WTC11 (cell line): ENCODE data around the gene SRRM3. TPM values are rescaled to one million over a fixed set of nuclear protein-coding genes. Genes with fewer than 3 reads are reported as not detected.
A peak's percentile ranks its signal among the peaks of the same experiment; 100 is the strongest.

Experiments
- AR ChIP-seq: fragments of 250-450 bp; sonication (Bioruptor Pico); IDR thresholded peaks from 2 replicates; pipeline ENCODE4 v1.9.0; 2021; ENCODE audit warnings: mild to moderate bottlenecking
- ARID4B ChIP-seq: sonication (generic); formaldehyde crosslinking; IDR thresholded peaks from 2 replicates; pipeline ENCODE4 v1.8.0; 2023; ENCODE audit warnings: missing genetic modification reagents, mild to moderate bottlenecking, borderline replicate concordance
- CDX4 ChIP-seq: fragments of 250-450 bp; sonication (Bioruptor Pico); IDR thresholded peaks from 2 replicates; pipeline ENCODE4 v1.9.0; 2021; ENCODE audit warnings: moderate library complexity, mild to moderate bottlenecking, inconsistent platforms, borderline replicate concordance
- CREB1 ChIP-seq: sonication (generic); formaldehyde crosslinking; IDR thresholded peaks from 2 replicates; pipeline ENCODE4 v1.8.0; 2023; ENCODE audit warnings: mild to moderate bottlenecking, missing genetic modification reagents
- ELF4 ChIP-seq: sonication (generic); formaldehyde crosslinking; IDR thresholded peaks from 2 replicates; pipeline ENCODE4 v1.8.1; 2022; ENCODE audit warnings: low read depth, mild to moderate bottlenecking, moderate library complexity, missing genetic modification reagents
- EMX1 ChIP-seq: fragments of 250-450 bp; sonication (Bioruptor Pico); IDR thresholded peaks from 2 replicates; pipeline ENCODE4 v1.8.0; 2021; ENCODE audit warnings: mild to moderate bottlenecking
- ESRRA ChIP-seq: sonication (generic); formaldehyde crosslinking; IDR thresholded peaks from 2 replicates; pipeline ENCODE4 v1.8.1; 2022; ENCODE audit warnings: mild to moderate bottlenecking, missing genetic modification reagents, borderline replicate concordance
- ETV6 ChIP-seq: sonication (generic); formaldehyde crosslinking; IDR thresholded peaks from 2 replicates; pipeline ENCODE4 v1.8.1; 2022; ENCODE audit warnings: mild to moderate bottlenecking, missing genetic modification reagents
- GABPB1 ChIP-seq: sonication (generic); formaldehyde crosslinking; IDR thresholded peaks from 2 replicates; pipeline ENCODE4 v1.8.1; 2023; ENCODE audit warnings: mild to moderate bottlenecking, missing genetic modification reagents
- GTF2I ChIP-seq: fragments of 250-450 bp; sonication (Bioruptor Pico); conservative IDR thresholded peaks from 2 replicates; pipeline ENCODE4 v1.4.0; 2021; ENCODE audit warnings: mild to moderate bottlenecking
- PREB ChIP-seq: sonication (generic); formaldehyde crosslinking; IDR thresholded peaks from 2 replicates; pipeline ENCODE4 v1.8.1; 2022; ENCODE audit warnings: mild to moderate bottlenecking, missing genetic modification reagents, moderate library complexity, borderline replicate concordance
- PRRX2 ChIP-seq: fragments of 250-450 bp; sonication (Bioruptor Pico); IDR thresholded peaks from 2 replicates; pipeline ENCODE4 v1.8.0; 2021; ENCODE audit warnings: mild to moderate bottlenecking
- SOX15 ChIP-seq: fragments of 250-450 bp; sonication (Bioruptor Pico); IDR thresholded peaks from 2 replicates; pipeline ENCODE4 v1.9.0; 2021; ENCODE audit warnings: mild to moderate bottlenecking
- TEAD1 ChIP-seq: sonication (generic); formaldehyde crosslinking; IDR thresholded peaks from 2 replicates; pipeline ENCODE4 v1.8.0; 2022; ENCODE audit warnings: mild to moderate bottlenecking, missing genetic modification reagents
- TEAD4 ChIP-seq: sonication (generic); formaldehyde crosslinking; IDR thresholded peaks from 2 replicates; pipeline ENCODE4 v1.8.0; 2022; ENCODE audit warnings: mild to moderate bottlenecking, missing genetic modification reagents
- ZNF121 ChIP-seq: sonication (generic); formaldehyde crosslinking; IDR thresholded peaks from 2 replicates; pipeline ENCODE4 v1.8.0; 2023; ENCODE audit warnings: missing genetic modification reagents
- ZNF232 ChIP-seq: sonication (generic); formaldehyde crosslinking; IDR thresholded peaks from 2 replicates; pipeline ENCODE4 v1.8.0; 2022; ENCODE audit warnings: mild to moderate bottlenecking, missing genetic modification reagents
- ZNF317 ChIP-seq: sonication (generic); formaldehyde crosslinking; IDR thresholded peaks from 2 replicates; pipeline ENCODE4 v1.8.1; 2023; ENCODE audit warnings: low read depth, mild to moderate bottlenecking, moderate library complexity, missing genetic modification reagents, borderline replicate concordance
- ZNF396 ChIP-seq: fragments of 250-450 bp; sonication (Bioruptor Pico); IDR thresholded peaks from 2 replicates; pipeline ENCODE4 v1.8.0; 2021; ENCODE audit warnings: mild to moderate bottlenecking, moderate library complexity, borderline replicate concordance
- ZNF425 ChIP-seq: fragments of 250-450 bp; sonication (Bioruptor Pico); conservative IDR thresholded peaks from 2 replicates; pipeline ENCODE4 v1.9.0; 2021; ENCODE audit warnings: mild to moderate bottlenecking
- ZSCAN18 ChIP-seq: fragments of 250-450 bp; sonication (Bioruptor Pico); IDR thresholded peaks from 2 replicates; pipeline ENCODE4 v2.1.2; 2022; ENCODE audit warnings: mild to moderate bottlenecking, moderate library complexity
- total RNA-seq: library from RNA; stranded (reverse); gene quantifications from 3 replicates; pipeline ENCODE4 v1.2.3, GENCODE V29; 2021

SRRM3 gene
- total RNA-seq, 1 experiment from 2014 or later: 17.7 TPM

GRCh38 chr7:76302347-76303201 is 100.9 kb downstream of the SRRM3 start, which contains the start of gene HSPB1 (continued):
- no peak for TF ChIP-seq EMX1 (CRISPR knock-in tag)
- peak; percentile 4; the same call in 1 of the 2 replicates for TF ChIP-seq CREB1 (CRISPR knock-in tag)
- TF ChIP-seq TEAD1 (CRISPR knock-in tag): peak; percentile 98
- no peak for TF ChIP-seq PREB (CRISPR knock-in tag)
- peak; percentile 99 for TF ChIP-seq ETV6 (CRISPR knock-in tag)
- no peak for TF ChIP-seq AR
- peak; percentile 99 for TF ChIP-seq ZNF232 (CRISPR knock-in tag)
- TF ChIP-seq ELF4 (CRISPR knock-in tag): no peak
- no peak for TF ChIP-seq CDX4 (CRISPR knock-in tag)
- TF ChIP-seq ZNF121 (CRISPR knock-in tag): no peak
- TF ChIP-seq TEAD4 (CRISPR knock-in tag): no peak; the same call in 1 of the 2 replicates
- no peak for TF ChIP-seq ZSCAN18 (CRISPR knock-in tag)
- no peak for TF ChIP-seq PRRX2 (CRISPR knock-in tag)
- no peak for TF ChIP-seq GTF2I (CRISPR knock-in tag)
- TF ChIP-seq ESRRA (CRISPR knock-in tag): 0 out of 2 replicates have a peak, but pooled peaks have one; percentile 38
- TF ChIP-seq ZNF396: no peak
- TF ChIP-seq ARID4B (CRISPR knock-in tag): peak; percentile 96; the same call in 1 of the 2 replicates
- no peak for TF ChIP-seq SOX15 (CRISPR knock-in tag)
- 0 out of 2 replicates have a peak, but pooled peaks have one; percentile 8 for TF ChIP-seq ZNF317 (CRISPR knock-in tag)
- no peak for TF ChIP-seq GABPB1 (CRISPR knock-in tag)
- TF ChIP-seq ZNF425 (CRISPR knock-in tag): no peak
